SH-SY5Y (cell line): ENCODE results near the gene PICK1.

ENCODE experiments used
- GATA2 ChIP-seq: IDR thresholded peaks from 2 replicates; pipeline ENCODE4 v1.6.1; 2011; ENCODE audit warnings: mild to moderate bottlenecking, low read depth, low read length
- GATA3 ChIP-seq: IDR thresholded peaks from 2 replicates; pipeline ENCODE4 v1.6.1; 2011; ENCODE audit warnings: low read depth, mild to moderate bottlenecking, low read length, moderate library complexity

DNA sequence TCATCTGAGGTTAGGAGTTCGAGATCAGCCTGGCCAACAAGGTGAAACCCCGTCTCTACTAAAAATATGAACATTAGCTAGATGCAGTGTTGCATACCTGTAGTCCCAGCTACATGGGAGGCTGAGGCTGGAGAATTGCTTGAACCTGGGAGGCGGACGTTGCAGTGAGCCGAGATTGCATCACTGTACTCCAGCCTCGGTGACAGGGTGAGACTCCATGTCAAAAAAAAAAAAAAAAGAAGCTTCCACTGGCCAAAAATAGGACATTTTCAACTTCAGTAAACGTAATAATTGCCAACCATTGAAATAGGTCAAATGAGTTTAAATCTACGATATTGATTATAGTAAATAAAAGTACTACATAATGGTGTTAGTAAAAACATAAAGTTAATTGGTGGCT lies 46.4 kb downstream of the PICK1 start:
- no peak for TF ChIP-seq GATA3
- no peak for TF ChIP-seq GATA2
